Neural cell (in vitro differentiated cells): ENCODE results near the gene OR13H1. TPM values are rescaled to one million over a fixed set of nuclear protein-coding genes. Genes with fewer than 3 reads are reported as not detected.
"Not testable (repeated sequence)": the region's sequence is repeated elsewhere in the genome, so short reads cannot be mapped to it uniquely, and the experiment has no call there.

ENCODE experiments used
- H2AFZ ChIP-seq: fragments of 200-600, 300-800 bp; sonication (generic), shearing (Covaris generic); 2 replicates; pipeline ENCODE4 v1.6.0; 2014; ENCODE audit warnings: low read depth, mild to moderate bottlenecking, antibody characterized with exemption, low read length, moderate library complexity
- H3F3A ChIP-seq: fragments of 200-600 bp; shearing (Covaris generic); 2 replicates; pipeline ENCODE4 v1.6.1; 2016; ENCODE audit warnings: mild to moderate bottlenecking, moderate library complexity, mixed read lengths, antibody characterized with exemption, low read length; ENCODE audit not compliant: insufficient read depth, poor library complexity, severe bottlenecking
- H3K27ac ChIP-seq: fragments of 200-600, 300-800 bp; sonication (generic), shearing (Covaris generic); 2 replicates; pipeline ENCODE4 v1.5.1; 2014; ENCODE audit warnings: mild to moderate bottlenecking, low read length, moderate library complexity
- H3K27me3 ChIP-seq: fragments of 300-800, 200-600 bp; sonication (generic), shearing (Covaris generic); 2 replicates; pipeline ENCODE4 v1.6.0; 2014; ENCODE audit warnings: mild to moderate bottlenecking, low read depth, low read length, moderate library complexity; ENCODE audit not compliant: insufficient read depth
- H3K36me3 ChIP-seq: fragments of 300-800, 200-600 bp; sonication (generic), shearing (Covaris generic); 2 replicates; pipeline ENCODE4 v1.5.1; 2014; ENCODE audit warnings: mild to moderate bottlenecking, antibody characterized with exemption, low read length, moderate library complexity; ENCODE audit not compliant: insufficient read depth
- H3K4me2 ChIP-seq: fragments of 300-800, 200-600 bp; sonication (generic), shearing (Covaris generic); 2 replicates; pipeline ENCODE4 v1.6.0; 2014; ENCODE audit warnings: mild to moderate bottlenecking, low read length
- H3K4me3 ChIP-seq: fragments of 300-800, 200-600 bp; sonication (generic), shearing (Covaris generic); 2 replicates; pipeline ENCODE4 v1.5.1; 2014; ENCODE audit warnings: mild to moderate bottlenecking, low read length, moderate library complexity
- H3K79me2 ChIP-seq: fragments of 200-600 bp; shearing (Covaris generic); replicated peaks from 2 replicates; pipeline ENCODE4 v1.6.0; 2014; ENCODE audit warnings: mild to moderate bottlenecking, low read length, moderate library complexity; ENCODE audit not compliant: insufficient read depth
- H3K9ac ChIP-seq: fragments of 300-800, 200-600 bp; sonication (generic), shearing (Covaris generic); 2 replicates; pipeline ENCODE4 v1.6.1; 2016; ENCODE audit warnings: mild to moderate bottlenecking, low read length, mixed read lengths
- H3K9me2 ChIP-seq: fragments of 200-600 bp; shearing (Covaris generic); 2 replicates; pipeline ENCODE4 v1.6.1; 2016; ENCODE audit warnings: mild to moderate bottlenecking, low read length, mixed read lengths; ENCODE audit not compliant: insufficient read depth
- H3K9me3 ChIP-seq: fragments of 200-600, 300-800 bp; sonication (generic), shearing (Covaris generic); 2 replicates; pipeline ENCODE4 v1.6.1; 2016; ENCODE audit warnings: mild to moderate bottlenecking, mixed run types, low read length, moderate library complexity, mixed read lengths
- H4K20me1 ChIP-seq: fragments of 200-600 bp; shearing (Covaris generic); 2 replicates; pipeline ENCODE4 v1.6.1; 2016; ENCODE audit warnings: mild to moderate bottlenecking, mixed run types; ENCODE audit not compliant: insufficient read depth
- EP300 ChIP-seq: fragments of 450-650 bp; conservative IDR thresholded peaks from 2 replicates; pipeline ENCODE4 v1.6.1; 2014; ENCODE audit warnings: antibody characterized with exemption, mild to moderate bottlenecking, moderate library complexity; ENCODE audit not compliant: poor library complexity, severe bottlenecking
- EZH2 ChIP-seq: fragments of 200-600, 300-800 bp; shearing (Covaris generic), sonication (generic); IDR thresholded peaks from 2 replicates; pipeline ENCODE4 v1.6.1; 2014; ENCODE audit warnings: antibody characterized with exemption, low read length, borderline replicate concordance, mild to moderate bottlenecking; ENCODE audit not compliant: insufficient read depth, poor library complexity, severe bottlenecking
- MXI1 ChIP-seq: fragments of 450-650 bp; conservative IDR thresholded peaks from 2 replicates; pipeline ENCODE4 v1.6.1; 2014; ENCODE audit warnings: antibody characterized with exemption, mild to moderate bottlenecking; ENCODE audit not compliant: poor library complexity, severe bottlenecking
- POLR2AphosphoS5 ChIP-seq: IDR thresholded peaks from 2 replicates; pipeline ENCODE4 v1.6.1; 2012
- RAD21 ChIP-seq: fragments of 450-650 bp; conservative IDR thresholded peaks from 2 replicates; pipeline ENCODE4 v1.6.1; 2014; ENCODE audit warnings: antibody characterized with exemption, mild to moderate bottlenecking, moderate library complexity
- REST ChIP-seq: IDR thresholded peaks from 2 replicates; pipeline ENCODE4 v1.6.1; 2012; ENCODE audit warnings: borderline replicate concordance
- SMC3 ChIP-seq: fragments of 450-650 bp; conservative IDR thresholded peaks from 2 replicates; pipeline ENCODE4 v1.6.1; 2014; ENCODE audit warnings: antibody characterized with exemption, mild to moderate bottlenecking, moderate library complexity; ENCODE audit not compliant: poor library complexity
- TAF1 ChIP-seq: IDR thresholded peaks from 2 replicates; pipeline ENCODE4 v1.6.1; 2012; ENCODE audit warnings: low read depth
- polyA plus RNA-seq: library from polyadenylated mRNA; depleted of rRNA; stranded (reverse); fragments of >200 nt; gene quantifications from 2 replicates; pipeline ENCODE4 v1.2.3, GENCODE V29; 2014
- TF ChIP-seq, protein P1 (sequence below): fragments of 450-650 bp; IDR thresholded peaks from 2 replicates; pipeline ENCODE4 v1.5.1; 2014; ENCODE audit warnings: antibody characterized with exemption, mild to moderate bottlenecking, moderate library complexity; ENCODE audit not compliant: poor library complexity, severe bottlenecking

The OR13H1 gene
- polyA plus RNA-seq, 1 donor from 2014 or later, result not detected

GRCh38 chrX:131549011-131549410 is 5.1 kb downstream of the OR13H1 start:
- Histone ChIP-seq H3F3A (no peaks in the 10 kb centered on the region), H3K27me3 (no peaks in the 10 kb centered on the region)
- TF ChIP-seq MXI1 (no peak), EP300 (no peak), TAF1 (no peak), EZH2 (no peak), REST (no peak), SMC3 (no peak), RAD21 (no peak), POLR2AphosphoS5 (no peak)
- TF ChIP-seq, protein P1, sequence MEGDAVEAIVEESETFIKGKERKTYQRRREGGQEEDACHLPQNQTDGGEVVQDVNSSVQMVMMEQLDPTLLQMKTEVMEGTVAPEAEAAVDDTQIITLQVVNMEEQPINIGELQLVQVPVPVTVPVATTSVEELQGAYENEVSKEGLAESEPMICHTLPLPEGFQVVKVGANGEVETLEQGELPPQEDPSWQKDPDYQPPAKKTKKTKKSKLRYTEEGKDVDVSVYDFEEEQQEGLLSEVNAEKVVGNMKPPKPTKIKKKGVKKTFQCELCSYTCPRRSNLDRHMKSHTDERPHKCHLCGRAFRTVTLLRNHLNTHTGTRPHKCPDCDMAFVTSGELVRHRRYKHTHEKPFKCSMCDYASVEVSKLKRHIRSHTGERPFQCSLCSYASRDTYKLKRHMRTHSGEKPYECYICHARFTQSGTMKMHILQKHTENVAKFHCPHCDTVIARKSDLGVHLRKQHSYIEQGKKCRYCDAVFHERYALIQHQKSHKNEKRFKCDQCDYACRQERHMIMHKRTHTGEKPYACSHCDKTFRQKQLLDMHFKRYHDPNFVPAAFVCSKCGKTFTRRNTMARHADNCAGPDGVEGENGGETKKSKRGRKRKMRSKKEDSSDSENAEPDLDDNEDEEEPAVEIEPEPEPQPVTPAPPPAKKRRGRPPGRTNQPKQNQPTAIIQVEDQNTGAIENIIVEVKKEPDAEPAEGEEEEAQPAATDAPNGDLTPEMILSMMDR, result no peak

DNA sequence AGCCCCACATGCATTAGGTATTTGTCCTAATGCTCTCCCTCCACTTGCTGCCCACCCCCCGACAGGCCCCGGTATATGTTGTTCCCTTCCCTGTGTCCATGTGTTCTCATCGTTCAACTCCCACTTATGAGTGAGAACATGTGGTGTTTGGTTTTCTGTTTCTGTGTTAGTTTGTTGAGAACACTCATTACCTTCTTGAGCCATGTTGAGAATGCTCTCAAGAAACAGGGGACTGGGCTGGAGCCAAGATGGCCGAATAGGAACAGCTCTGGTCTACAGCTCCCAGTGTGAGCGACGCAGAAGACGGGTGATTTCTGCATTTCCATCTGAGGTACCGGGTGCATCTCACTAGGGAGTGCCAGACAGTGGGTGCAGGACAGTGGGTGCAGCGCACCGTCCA is 8.6 kb downstream of the OR13H1 start:
- not testable (repeated sequence) for H3K9me3 ChIP-seq, H3F3A ChIP-seq, H3K4me2 ChIP-seq, H3K4me3 ChIP-seq, H4K20me1 ChIP-seq, H3K79me2 ChIP-seq, H3K9me2 ChIP-seq, H2AFZ ChIP-seq, H3K27me3 ChIP-seq, H3K36me3 ChIP-seq, H3K27ac ChIP-seq, H3K9ac ChIP-seq

More at GRCh38 chrX:131549011-131549410, 5.1 kb downstream of the OR13H1 start:
- no peak overlapping the region for H3K27ac ChIP-seq
- H4K20me1 ChIP-seq, result no peaks in the 10 kb centered on the region
- no peaks in the 10 kb centered on the region for H3K36me3 ChIP-seq
- no peak overlapping the region for H3K4me2 ChIP-seq
- no peak overlapping the region for H3K4me3 ChIP-seq
- H3K79me2 ChIP-seq, result no peaks in the 10 kb centered on the region
- no peak overlapping the region for H3K9ac ChIP-seq
- no peaks in the 10 kb centered on the region for H3K9me3 ChIP-seq
- no peaks in the 10 kb centered on the region for H3K9me2 ChIP-seq
- no peak overlapping the region for H2AFZ ChIP-seq

GRCh38 chrX:131558562-131558961 is 14.7 kb downstream of the OR13H1 start:
- Histone ChIP-seq H3K4me2 (no peak overlapping the region), H3K79me2 (no peaks in the 10 kb centered on the region), H3F3A (no peaks in the 10 kb centered on the region), H3K9ac (no peak overlapping the region), H3K27me3 (no peaks in the 10 kb centered on the region), H4K20me1 (no peaks in the 10 kb centered on the region), H3K36me3 (no peaks in the 10 kb centered on the region), H3K27ac (no peak overlapping the region), H2AFZ (no peak overlapping the region), H3K9me2 (no peaks in the 10 kb centered on the region), H3K9me3 (no peaks in the 10 kb centered on the region), H3K4me3 (no peak overlapping the region)
- TF ChIP-seq POLR2AphosphoS5 (no peak), EP300 (no peak), REST (no peak), EZH2 (no peak), MXI1 (no peak), RAD21 (no peak), SMC3 (no peak), TAF1 (no peak)
- TF ChIP-seq, protein P1, result no peak
